HG02970 (cell line): ENCODE data around the gene HLCS.
"Not testable (repeated sequence)": the region's sequence is repeated elsewhere in the genome, so short reads cannot be mapped to it uniquely, and the experiment has no call there.

Experiments used
- ATAC-seq: cut with Tn5 transposase; IDR thresholded peaks from one replicate; pipeline ENCODE4 v1.9.1; 2021; ENCODE audit warnings: mild to moderate bottlenecking, moderate library complexity, moderate number of reproducible peaks; ENCODE audit not compliant: unreplicated experiment, low FRiP score

HLCS gene

DNA sequence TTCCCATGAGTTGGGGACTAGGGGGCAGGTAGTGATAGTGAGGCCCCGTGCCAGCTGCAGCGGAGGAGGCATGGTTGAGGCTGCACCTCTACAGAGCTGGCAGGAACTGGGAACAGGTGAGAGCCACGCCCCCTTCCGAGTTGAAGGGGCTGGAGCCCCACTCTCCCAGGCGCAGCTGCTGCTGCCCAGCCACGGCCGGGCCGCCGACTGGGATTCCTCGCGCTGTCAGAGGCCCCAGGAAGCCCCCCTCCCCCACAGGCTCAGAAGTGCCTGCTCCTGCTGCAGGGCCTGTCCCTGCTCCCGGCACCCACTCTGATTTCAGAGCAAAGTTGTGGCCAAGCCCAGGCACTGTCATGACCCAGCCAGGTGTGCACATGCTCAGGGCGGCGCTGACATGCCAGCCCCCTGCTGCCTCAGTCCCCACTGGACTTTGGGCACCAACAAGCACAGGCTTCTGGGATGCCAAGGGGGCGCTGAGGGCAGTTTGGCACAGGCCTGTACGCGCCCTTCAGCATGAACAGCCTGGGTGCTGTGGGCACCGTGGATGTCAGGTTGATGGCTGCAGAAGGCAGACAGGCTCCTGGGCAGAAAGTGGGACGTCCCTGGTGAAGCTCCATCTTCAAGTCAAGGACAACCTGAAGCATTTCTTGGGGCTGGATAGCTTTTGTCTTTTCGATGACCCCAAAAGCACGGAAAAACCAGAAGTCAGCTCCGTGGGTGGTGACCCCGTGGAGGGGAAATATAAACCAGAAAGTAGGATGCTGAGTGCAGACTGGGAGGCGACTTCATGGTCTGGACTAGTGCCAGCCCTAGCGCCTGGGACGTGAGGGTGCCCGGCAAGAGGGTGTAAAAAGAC is 146.1 kb downstream of the HLCS start:
- no peak for ATAC-seq

DNA sequence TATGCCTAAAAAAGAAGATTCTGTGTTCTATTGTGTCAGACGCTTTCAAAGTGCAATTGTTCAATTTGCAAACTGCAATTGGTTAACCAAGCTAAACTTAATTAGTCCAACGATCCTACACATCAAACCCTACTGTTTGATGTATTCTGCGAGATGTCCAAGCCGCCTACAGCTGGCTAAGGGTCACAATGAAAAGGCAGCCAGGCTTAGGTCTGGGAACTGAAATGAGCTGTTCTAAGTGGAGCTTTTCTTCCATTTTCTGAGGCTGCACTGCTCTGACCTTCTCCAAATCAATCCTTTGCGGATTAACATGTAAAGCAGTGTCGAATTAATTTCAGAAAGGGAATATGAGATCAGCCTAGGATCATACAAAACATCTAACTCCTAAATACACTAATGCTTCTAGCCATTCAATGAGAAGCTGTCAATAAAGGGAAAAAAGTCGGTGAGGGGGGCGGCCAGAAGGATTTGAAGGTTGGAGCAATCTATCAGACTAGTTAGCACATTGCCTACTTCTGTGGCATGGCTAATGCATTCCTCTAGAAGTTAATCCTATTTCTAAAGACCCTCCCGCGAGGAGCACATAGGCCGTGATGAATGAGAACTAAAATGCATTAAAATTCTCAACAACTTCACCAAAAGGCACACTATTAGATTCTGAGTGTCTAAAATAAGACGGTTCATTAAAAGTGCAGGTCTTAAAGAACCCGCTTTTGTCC is 148.6 kb downstream of the HLCS start:
- no peak for ATAC-seq

DNA sequence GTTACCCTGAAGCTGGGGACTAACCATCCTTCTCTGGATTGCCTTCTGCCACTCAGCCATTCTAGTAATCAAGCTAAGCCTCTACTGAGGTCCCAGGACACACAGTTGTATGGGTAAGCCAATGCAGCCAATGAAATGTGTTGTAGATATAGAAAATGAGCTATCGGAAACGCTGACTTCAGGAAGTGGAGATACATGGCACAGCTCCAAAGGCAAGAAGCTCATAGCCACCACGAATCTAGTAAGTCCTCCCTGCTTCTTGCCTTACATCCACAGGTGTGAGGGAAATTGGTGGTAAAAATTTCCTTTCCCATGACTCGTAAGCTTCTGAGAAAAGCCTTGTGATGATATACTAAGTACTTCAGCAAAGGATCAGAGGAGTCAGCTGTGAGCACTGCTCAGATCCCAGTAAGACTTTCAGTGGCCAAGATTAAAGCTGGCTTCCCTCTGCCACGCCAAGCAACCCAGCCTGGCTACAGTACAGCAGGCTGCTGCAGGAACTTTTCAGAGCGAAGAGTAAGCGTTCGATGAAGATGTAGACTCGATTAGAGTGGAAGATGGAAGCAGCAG is 149.8 kb downstream of the HLCS start:
- no peak for ATAC-seq

DNA sequence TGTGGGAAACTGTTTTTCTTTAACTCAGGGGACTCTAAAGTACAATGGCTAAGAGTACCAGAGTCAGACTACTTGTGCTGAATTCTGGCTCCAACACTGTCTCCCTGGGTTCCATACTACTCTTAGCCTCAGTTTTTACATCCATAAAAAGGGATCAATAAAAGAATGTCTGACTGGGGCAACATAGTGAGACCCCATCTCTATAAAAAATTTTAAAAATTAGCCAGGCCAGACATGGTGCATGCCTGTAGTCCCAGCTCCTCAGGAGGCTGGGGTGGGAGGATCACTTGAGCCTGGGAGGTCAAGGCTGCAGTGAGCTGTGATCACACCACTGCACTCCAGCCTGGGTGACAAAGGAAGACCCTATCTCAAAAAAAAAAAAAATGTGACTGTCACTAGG is 150.4 kb downstream of the HLCS start:
- not testable (repeated sequence) for ATAC-seq

DNA sequence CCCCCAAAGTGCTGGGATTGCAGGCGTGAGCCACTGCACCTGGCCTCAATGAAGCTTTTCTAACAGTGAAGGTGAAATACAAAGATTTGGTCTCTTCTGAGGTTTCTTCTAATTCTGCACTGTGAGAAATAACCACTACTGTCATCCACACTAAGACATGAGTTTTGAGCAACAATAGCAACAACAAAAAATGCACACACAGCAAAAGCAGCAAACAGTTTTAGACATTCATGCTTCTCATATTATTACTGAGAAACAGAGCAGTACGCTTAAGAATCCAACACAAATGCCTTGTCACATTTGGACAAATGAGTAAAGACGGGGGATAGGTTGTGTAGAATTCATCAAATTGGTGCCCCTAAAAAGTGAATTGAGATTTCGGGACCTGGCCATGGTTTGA is 151.2 kb downstream of the HLCS start:
- ATAC-seq = no peak

DNA sequence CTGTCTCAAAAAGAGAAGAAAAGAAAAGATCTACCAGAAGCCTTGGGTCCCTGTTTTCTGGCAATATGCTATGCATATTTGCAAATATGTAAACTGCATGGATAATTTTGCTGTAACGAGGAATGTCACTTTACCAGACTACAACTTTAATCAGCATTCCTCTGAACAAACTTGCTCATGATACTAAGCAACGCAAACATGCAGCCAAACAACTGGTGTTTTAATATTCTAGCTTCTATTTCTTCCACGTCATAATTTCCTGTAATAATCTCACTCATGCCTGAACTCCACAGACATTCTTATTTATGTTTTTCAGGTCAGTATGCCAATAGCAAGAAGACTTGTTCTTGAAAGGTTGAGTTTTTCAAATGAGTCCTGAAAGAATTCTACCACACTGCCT is 153.4 kb downstream of the HLCS start:
- no peak for ATAC-seq

DNA sequence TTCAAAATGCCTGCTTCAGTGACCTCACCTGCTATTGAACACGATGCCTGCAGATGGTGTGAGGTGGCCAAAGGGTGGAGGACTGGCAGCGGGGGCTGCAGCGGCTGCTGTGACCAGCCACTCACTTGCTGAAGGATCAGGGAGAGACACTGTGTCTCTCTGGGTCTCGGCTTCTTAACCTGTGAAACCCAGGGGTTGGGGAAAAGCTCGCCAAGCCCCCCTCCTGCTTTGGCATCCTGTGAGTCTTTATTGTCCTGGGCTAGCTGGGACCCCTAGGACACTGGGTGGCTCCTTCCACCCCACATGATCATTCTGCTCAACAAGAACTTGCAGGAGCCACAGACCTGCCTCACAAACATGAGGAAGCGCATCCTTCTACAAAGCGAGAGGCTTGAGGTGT is 154.7 kb downstream of the HLCS start:
- ATAC-seq = no peak

DNA sequence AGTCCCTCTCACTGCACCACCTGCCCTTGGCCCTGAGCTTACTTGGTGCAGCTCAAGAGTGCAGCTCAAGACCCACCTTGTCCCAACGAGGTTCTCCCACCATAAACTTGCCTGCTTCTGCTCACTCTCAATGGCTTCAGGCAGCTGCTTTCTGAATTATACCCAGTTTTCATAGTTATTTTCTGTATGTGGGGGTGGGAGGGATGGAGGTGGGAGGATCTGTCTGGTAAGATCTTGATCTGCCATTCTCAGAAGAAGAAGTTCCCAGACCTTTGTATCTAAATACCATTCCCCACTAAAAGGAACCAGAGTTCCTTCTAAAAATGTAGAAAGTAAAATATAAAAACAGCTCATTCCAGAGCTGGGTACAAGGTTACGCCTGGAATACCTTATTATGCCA is 156.0 kb downstream of the HLCS start:
- ATAC-seq = no peak

DNA sequence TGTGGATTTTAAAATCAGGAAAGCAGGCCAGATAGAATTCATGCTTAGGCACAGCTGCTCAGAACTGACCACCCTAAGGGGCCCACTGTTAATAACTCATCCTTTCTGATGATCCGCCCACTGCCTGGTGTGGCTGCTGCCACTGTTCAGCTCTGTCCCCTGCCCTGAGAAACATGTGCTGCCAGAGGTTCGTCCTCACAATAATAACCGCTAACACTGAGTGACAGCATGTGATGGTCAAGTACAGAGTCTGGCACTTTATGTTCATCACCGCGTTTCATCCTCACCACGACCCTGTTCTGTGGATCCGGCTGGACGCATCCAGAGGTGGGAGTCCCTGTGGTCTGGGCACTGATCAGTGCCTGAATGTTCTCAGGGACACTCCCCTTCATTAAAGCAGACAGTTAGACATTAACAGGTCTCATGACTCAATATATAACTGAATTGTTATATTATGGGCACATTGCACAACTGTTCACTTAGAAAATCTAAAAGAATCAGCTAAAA is 159.0 kb downstream of the HLCS start:
- no peak for ATAC-seq

DNA sequence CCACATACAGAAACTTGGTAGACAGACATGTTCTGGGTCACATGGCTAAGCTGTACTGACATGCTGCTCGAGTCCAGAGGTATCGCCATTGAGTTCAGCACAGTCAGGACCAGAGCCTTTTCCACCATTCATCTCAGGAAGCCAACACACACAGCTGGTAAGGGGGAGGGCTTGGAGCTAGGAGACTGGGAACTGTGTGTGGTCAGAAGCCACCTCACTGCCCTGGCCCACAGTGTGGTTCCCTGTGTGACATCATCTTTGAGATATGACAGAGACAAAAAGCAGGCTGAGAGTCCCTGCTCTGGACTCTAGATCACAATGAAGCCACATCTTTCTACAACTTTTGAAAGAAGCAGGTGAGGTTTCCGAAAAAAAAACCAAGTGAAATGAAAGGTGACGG is 160.4 kb downstream of the HLCS start:
- no peak for ATAC-seq

DNA sequence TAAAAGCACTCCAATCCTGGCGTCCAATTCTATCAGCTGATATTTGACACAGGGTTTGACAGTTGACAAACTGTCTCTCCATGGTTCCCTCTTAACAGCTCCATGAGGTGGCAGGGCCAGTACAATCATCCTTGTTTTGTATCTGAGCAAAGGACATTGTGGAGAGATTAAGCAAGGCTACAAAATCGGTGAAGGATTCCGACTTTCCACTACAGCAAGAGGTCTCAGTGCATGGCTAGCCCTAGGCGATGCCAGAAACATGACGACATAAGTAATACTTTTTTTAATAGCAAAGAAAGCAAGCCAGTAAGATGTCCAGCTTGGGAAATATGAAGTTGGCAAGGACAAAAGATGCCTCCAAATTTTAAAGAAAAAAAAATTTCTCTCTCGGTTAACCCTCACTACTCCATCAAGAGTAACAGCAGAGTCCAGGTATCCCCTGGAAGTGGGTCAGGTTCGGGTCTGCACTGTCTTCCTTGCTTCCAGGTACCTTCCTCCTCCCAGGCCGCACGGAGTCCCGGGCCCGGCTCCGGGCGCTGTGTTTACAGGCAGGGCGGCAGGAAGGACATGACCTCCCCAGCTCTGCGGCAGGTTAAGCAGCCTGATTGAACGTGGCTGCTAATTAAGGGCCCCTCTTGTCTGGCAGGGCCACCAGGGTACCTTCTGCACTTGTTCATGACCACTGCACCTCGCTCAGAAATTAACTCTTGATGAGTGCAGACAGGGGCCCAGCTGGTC is 161.4 kb downstream of the HLCS start:
- no peak for ATAC-seq

DNA sequence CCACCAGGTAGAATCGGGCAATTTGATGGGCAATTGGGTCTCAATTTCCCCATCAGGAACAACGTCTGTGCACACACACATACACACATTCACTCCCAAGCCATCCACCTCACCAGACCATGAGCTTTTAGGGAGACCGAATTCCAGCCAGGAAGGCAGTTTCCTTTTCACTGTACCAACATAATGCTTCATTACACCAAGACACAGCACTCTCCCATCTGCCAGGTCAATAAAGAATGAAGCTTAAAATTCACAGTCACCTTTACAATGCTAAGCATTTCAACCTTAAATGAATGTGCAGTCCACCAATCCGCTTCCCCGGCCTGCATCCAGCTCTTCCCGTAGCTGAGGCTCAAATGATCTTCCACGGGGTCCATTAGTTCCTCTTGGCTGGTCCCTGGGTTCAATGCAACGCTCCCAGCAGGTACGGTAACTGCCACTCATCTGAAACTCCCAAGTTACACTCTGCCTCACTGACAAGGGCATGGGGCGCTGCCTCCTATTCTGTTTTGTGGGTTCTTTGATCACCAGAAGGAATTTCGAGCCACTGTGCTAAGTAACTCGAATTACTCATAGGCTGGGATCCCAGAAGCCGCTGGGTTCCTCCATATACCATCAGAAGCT is 162.5 kb downstream of the HLCS start:
- no peak for ATAC-seq

DNA sequence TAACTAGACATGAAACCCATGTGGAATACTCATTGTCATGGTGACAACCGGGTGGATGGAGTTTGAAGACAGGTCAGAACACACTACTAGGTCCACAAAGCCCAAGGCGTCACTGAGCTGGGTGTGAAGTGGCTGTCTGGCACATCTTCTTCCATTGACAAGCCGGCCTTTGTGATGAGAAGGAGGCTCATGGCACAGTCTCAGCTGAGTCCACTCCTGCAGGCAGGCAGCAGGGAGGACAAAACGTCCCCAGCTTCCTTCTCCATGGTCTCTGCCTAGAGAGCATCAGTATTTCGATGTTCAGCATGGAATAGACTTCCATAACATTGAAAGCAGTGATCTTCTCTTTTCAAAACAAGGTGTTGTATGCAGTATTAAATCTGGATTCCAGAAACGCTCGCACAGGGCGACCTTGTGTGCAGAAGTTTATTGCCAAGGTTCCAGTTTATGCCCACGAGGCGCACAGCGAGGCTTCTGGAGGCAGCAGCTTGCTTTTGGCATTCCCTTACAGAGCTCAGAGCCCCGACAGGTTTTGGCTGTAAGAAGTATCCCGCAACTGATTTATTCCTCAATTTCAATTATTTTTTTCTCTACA is 163.3 kb downstream of the HLCS start:
- ATAC-seq = no peak

DNA sequence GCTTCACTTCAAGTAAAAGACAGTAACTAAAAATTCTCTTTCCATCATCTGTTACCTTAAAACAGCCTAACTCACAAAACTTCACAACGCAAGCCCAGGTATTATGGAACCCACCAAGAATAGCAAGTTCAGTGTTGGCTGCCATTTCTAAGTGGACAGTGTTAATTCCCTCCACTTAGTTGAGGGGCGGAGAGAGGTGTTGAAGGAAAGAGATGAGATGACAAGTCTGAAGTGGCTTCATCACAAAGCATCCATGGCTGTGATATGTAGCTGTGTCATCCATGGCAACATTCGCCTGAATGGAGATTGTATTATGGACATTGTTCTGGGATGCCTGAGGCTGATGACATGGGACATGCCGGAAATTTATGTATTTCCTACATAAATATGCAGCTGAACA is 165.7 kb downstream of the HLCS start:
- no peak for ATAC-seq

DNA sequence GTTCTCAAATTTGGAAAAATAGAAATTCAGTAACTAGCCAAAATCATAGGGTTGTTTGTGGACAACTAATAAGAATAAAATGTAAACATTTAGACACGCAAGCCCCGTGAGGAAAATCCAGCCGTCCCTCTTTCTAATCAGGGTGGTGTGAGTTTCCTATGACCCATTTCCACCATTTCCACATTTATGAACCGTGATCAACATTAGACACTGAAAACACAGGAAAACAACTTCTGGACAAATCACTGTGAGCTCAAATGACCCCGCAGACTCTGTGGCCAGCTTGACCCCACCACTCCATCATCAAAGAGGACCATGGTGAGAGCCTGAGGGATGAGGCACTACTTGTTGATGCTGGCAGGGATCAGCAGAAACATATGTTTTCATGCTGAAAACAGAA is 166.6 kb downstream of the HLCS start:
- no peak for ATAC-seq

DNA sequence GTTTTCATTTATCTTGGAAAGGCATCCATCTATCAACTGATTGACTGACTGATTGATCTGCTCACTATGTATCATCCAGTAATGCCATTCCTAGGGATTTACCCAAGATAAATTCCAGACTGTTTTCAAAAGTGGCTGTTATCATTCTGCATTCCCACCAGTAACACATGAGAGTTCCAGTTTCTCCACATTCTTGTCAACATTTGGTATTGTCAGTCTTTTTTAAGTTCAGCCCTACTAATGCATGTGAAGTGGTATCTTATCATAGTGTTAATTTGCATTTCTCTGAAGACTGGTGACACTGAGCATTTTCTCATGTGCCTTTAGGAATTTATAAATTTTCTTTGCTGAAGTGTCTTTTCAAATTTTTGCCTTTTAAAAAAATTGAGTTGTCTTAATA is 168.0 kb downstream of the HLCS start:
- ATAC-seq = no peak

DNA sequence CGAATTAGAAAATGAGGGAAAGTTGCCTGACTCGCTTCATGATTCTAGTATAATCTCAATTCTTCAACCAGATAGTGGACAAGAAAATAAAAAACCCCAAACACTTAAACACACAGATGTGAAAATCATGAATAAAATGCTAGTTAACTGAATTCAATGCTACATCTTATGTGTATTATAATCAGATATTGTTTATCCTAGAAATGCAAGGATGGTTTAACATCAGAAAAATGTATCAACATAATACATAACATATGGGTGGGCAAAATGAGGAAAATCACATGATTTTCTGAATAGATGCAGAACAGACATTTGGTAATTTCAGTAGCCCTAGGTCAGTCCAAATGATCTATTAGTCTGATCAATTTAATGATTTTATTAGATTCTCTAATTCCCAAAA is 170.4 kb downstream of the HLCS start:
- no peak for ATAC-seq

DNA sequence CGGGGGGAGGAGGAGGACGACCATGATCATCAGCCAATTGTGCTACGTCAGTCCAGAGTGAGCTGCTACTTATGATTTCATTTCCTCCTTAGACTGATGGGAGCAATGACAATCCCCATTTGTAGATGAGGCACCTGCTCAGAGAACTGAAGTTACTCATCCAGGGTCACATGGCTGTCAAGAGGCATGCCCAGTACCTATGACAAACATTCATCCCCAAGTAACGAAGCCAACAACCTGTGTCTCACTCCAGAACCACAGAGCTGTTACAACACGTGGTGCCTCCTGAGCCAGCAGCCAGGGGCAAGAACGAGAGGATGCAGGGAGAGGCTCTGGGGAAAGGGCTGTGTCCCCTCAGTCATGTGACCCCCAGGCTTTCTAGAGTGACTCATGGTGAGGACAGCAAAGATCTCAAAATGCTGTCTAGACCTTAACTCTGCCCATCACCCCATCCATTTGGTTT is 173.9 kb downstream of the HLCS start:
- no peak for ATAC-seq

DNA sequence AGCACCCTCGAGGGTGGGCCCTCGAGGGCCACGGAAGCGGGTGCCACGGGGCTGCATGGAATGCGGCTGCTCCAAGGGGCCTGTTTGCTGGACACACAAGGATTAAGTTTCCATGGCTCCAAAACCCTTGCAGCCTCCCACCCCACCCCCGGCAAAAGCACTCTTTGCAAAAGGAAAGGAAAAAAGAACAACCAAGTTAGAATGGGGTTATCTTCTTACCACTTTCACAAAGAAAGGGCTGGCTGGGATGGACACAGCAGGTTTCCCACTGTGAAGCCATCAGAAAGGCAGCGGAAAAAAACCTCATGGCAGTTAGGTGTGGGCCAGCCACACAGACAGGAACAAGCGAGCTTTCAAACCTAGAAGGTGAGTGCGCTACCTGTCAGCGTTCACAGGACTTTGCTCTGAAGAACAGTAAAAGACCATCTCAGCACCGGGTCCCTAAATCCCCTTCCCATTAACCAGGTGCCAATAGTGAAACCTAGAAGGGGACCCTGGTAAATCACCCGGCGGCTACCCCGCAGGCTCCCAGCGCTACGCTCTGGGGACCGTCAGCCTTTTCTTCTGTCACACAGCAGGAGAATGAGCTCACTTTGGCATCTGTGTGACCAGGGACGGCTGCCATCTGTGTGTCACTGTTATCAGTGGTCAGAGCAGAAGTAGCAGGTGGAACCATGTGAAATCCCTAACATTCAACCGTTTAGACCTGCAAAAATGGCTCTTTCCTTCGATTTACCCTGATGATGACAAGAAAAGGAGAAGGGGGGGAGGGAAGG is 174.6 kb downstream of the HLCS start:
- no peak for ATAC-seq
